ENCODE measurements around the gene ASB18.

Gene ASB18

GRCh38 chr2:236161531-236161930 is 102.7 kb downstream of the ASB18 start:
- peak; percentile 40 for DNase-seq

GRCh38 chr2:236161082-236161462 is 103.1 kb downstream of the ASB18 start:
- peak; percentile 39 for DNase-seq

- DNase-seq: peak; percentile 43
These were observed 103.7 kb downstream of the ASB18 start for GRCh38 chr2:236160366-236161081.

- DNase-seq: peak; percentile 24
These were observed 104.4 kb downstream of the ASB18 start for GRCh38 chr2:236159778-236160170.

GRCh38 chr2:236158969-236159777 is 105.0 kb downstream of the ASB18 start:
- DNase-seq: peak; percentile 15

- peak; percentile 27 for DNase-seq
These were observed 106.2 kb downstream of the ASB18 start for GRCh38 chr2:236157815-236158498.

GRCh38 chr2:236157366-236157765 is 106.8 kb downstream of the ASB18 start:
- DNase-seq: no peak

GRCh38 chr2:236156860-236157194 is 107.4 kb downstream of the ASB18 start:
- DNase-seq: peak; percentile 24

GRCh38 chr2:236156095-236156859 is 107.9 kb downstream of the ASB18 start:
- no peak for DNase-seq

GRCh38 chr2:236155406-236155805 is 108.8 kb downstream of the ASB18 start:
- no peak for DNase-seq

- no peak for DNase-seq
These were observed 117.8 kb downstream of the ASB18 start for GRCh38 chr2:236146436-236146835.

- DNase-seq: no peak
These were observed 120.4 kb downstream of the ASB18 start for GRCh38 chr2:236143811-236144210.
